ENCODE results near the gene RAD51B. TPM values are rescaled to one million over a fixed set of nuclear protein-coding genes. Genes with fewer than 3 reads are reported as not detected.

RAD51B gene
- total RNA-seq, 1 experiment from 2014 or later, result 20.0 TPM

GRCh38 chr14:68471029-68471963 is 651.7 kb downstream of the RAD51B start:
- no peak overlapping the region for H3K4me3 ChIP-seq (replicated peaks in 1 of 2; ENCODE audit: low read depth in 1 of 2, low read length in 2 of 2)
- ChIA-PET POLR2A (interaction anchor here (0.9 kb wide), 1 partner anchor 12 kb away, joined by 3 read pairs; no protein-coding TSS in a partner anchor), CTCF (no interaction called here), RAD21 (ENCODE audit: low non-redundant PET in 1 of 2, low total read pairs in 2 of 2, uncharacterized antibody in 2 of 2, unreplicated experiment in 2 of 2) (no interaction called here)
- H3K4me2 ChIP-seq (ENCODE audit: low read length), result no peak overlapping the region
- ATAC-seq, result no peak
- H3K27ac ChIP-seq (ENCODE audit: low read depth, low read length), result no peak overlapping the region
- no peaks in the 10 kb centered on the region for H3K9me3 ChIP-seq (ENCODE audit: control insufficient read depth in 1 of 2, insufficient read depth in 1 of 2, low read depth in 1 of 2, low read length in 2 of 2)
- no TSS peak for BruUV-seq (replicated peaks)
- TF ChIP-seq JUND (IDR thresholded peaks at IDR 0.05), result no peak
- no peak for TF ChIP-seq REST (IDR thresholded peaks at IDR 0.05; ENCODE audit: low read depth)
- TF ChIP-seq POLR2AphosphoS5 (IDR thresholded peaks at IDR 0.05; ENCODE audit: low read depth, low read length), result no peak
- TF ChIP-seq SP1 (IDR thresholded peaks at IDR 0.05; ENCODE audit: low read depth), result no peak
- no peak for TF ChIP-seq ELF1 (IDR thresholded peaks at IDR 0.05; ENCODE audit: borderline replicate concordance, low read depth)
- TF ChIP-seq CEBPB (IDR thresholded peaks at IDR 0.05; ENCODE audit: low read depth), result no peak
- no peak for TF ChIP-seq RAD21 (IDR thresholded peaks at IDR 0.05; ENCODE audit: low read depth)
- no peak for TF ChIP-seq FOSL1 (IDR thresholded peaks at IDR 0.05; ENCODE audit: low read depth)
- TF ChIP-seq, protein P1, sequence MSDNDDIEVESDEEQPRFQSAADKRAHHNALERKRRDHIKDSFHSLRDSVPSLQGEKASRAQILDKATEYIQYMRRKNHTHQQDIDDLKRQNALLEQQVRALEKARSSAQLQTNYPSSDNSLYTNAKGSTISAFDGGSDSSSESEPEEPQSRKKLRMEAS (IDR thresholded peaks at IDR 0.05), result no peak
- no peak for TF ChIP-seq POLR2A (IDR thresholded peaks at IDR 0.05; ENCODE audit: borderline replicate concordance, extremely low read depth, insufficient read depth, insufficient read length)
- TF ChIP-seq CTCF (IDR thresholded peaks at IDR 0.05 in 2 of 3, conservative IDR thresholded peaks at IDR 0.05 in 1 of 3; ENCODE audit: borderline replicate concordance in 1 of 3, insufficient read depth in 1 of 3, low read depth in 2 of 3, low read length in 2 of 3), result no peak
- TF ChIP-seq YY1 (IDR thresholded peaks at IDR 0.05; ENCODE audit: extremely low read depth, insufficient replicate concordance, low read depth, low read length), result no peak
- H2AFZ ChIP-seq (ENCODE audit: low read depth, low read length, poor library complexity, severe bottlenecking), result no peak overlapping the region
- no peaks in the 10 kb centered on the region for H3K27me3 ChIP-seq (ENCODE audit: insufficient read depth, low read length)
- intact Hi-C loops (cut with micrococcal nuclease), result no loop called here
- no peaks in the 10 kb centered on the region for H3K36me3 ChIP-seq (ENCODE audit: control insufficient read depth in 1 of 2, insufficient read depth in 2 of 2, low read length in 2 of 2)
- H3K9me2 ChIP-seq (ENCODE audit: insufficient read depth), result no peaks in the 10 kb centered on the region
- H3K4me1 ChIP-seq (ENCODE audit: control insufficient read depth in 1 of 2, insufficient read depth in 2 of 2, low read length in 2 of 2), result peaks cover 49 to 60% of the 10 kb centered on the region in 2 experiments
- no peak overlapping the region for H3K9ac ChIP-seq (ENCODE audit: low read length)
- no peaks in the 10 kb centered on the region for H3K79me2 ChIP-seq (ENCODE audit: insufficient read depth, low read length)
- H4K20me1 ChIP-seq (ENCODE audit: insufficient read depth), result no peaks in the 10 kb centered on the region
- no peak for DNase-seq (ENCODE audit: low read depth, low spot score)

Measured in HCT116 (cell line).